Hematopoietic multipotent progenitor cell treated with erythropoietin and hydrocortisone succinate and interleukin-3 and kit ligand, for 8 days (in vitro differentiated cells): ENCODE results near the gene IQSEC3.

Experiments
- DNase-seq: peaks from one replicate; pipeline ENCODE4 v3.0.0-alpha.2; 2015

The IQSEC3 gene

GRCh38 chr12:115518-115917 is 49.0 kb downstream of the IQSEC3 start:
- DNase-seq: no peak

- DNase-seq: no peak
Observed at GRCh38 chr12:115960-116915, 49.7 kb downstream of the IQSEC3 start.

GRCh38 chr12:117311-117710 is 50.7 kb downstream of the IQSEC3 start:
- DNase-seq: no peak

- DNase-seq: no peak
Observed at GRCh38 chr12:117816-118345, 51.3 kb downstream of the IQSEC3 start.

- DNase-seq: no peak
Observed at GRCh38 chr12:118591-118990, 52.0 kb downstream of the IQSEC3 start.

GRCh38 chr12:120951-121350 is 54.4 kb downstream of the IQSEC3 start:
- DNase-seq: no peak

GRCh38 chr12:121647-122046 is 55.1 kb downstream of the IQSEC3 start:
- no peak for DNase-seq

GRCh38 chr12:125075-125474 is 58.5 kb downstream of the IQSEC3 start:
- no peak for DNase-seq

- DNase-seq: no peak
Observed at GRCh38 chr12:125566-125965, 59.0 kb downstream of the IQSEC3 start.

- DNase-seq: no peak
Observed at GRCh38 chr12:128079-128478, 61.5 kb downstream of the IQSEC3 start.

- DNase-seq: no peak
Observed at GRCh38 chr12:129001-129400, 62.4 kb downstream of the IQSEC3 start.

- DNase-seq: no peak
Observed at GRCh38 chr12:130519-130918, 64.0 kb downstream of the IQSEC3 start.

GRCh38 chr12:131008-131407 is 64.4 kb downstream of the IQSEC3 start:
- no peak for DNase-seq

- no peak for DNase-seq
Observed at GRCh38 chr12:131732-132495, 65.3 kb downstream of the IQSEC3 start.

- DNase-seq: peak; percentile 31
Observed at GRCh38 chr12:133616-134232, 67.2 kb downstream of the IQSEC3 start.

GRCh38 chr12:135138-135537 is 68.6 kb downstream of the IQSEC3 start:
- DNase-seq: no peak

GRCh38 chr12:138171-138897 is 71.8 kb downstream of the IQSEC3 start:
- DNase-seq: no peak

GRCh38 chr12:138898-139534 is 72.4 kb downstream of the IQSEC3 start:
- no peak for DNase-seq

GRCh38 chr12:139585-139984 is 73.0 kb downstream of the IQSEC3 start:
- no peak for DNase-seq

GRCh38 chr12:140162-140561 is 73.6 kb downstream of the IQSEC3 start:
- DNase-seq: no peak

GRCh38 chr12:143964-144649 is 77.5 kb downstream of the IQSEC3 start:
- DNase-seq: peak; percentile 61
